HepG2 (cell line): ENCODE results near the gene FGFBP2. TPM values are rescaled to one million over a fixed set of nuclear protein-coding genes. Genes with fewer than 3 reads are reported as not detected.

Source experiments
- ATAC-seq: fragments of 200-7000 bp; cut with Tn5 transposase; 3 replicates; pipeline ENCODE4 v1.9.1; 2020; ENCODE audit warnings: mild to moderate bottlenecking, moderate library complexity
- BruUV-seq: library from RNA; stranded (reverse); fragments of 400-500 nt; replicated peaks from 2 replicates; lab custom pipeline; 2021; lab: Mats Ljungman, UMichigan
- CTCF ChIA-PET: fragments of 300-600 bp; formaldehyde crosslinking; extraction: SDS; loops from one replicate; lab custom pipeline; 2021; ENCODE audit warnings: low total read pairs, inconsistent platforms, low intra/inter-chr PET ratio; lab: Yijun Ruan, JAX
- POLR2A ChIA-PET: fragments of 350-600 bp; sonication (Branson Sonifier 250); formaldehyde crosslinking; loops from one replicate; lab custom pipeline; 2020; ENCODE audit warnings: antibody characterized with exemption, inconsistent platforms; lab: Yijun Ruan, JAX
- DNase-seq: peaks from one replicate; pipeline ENCODE4 v3.0.0-alpha.2; 2015; ENCODE audit warnings: low spot score
- FAIRE-seq: peaks from 3 replicates; lab custom pipeline; 2011; peaks lifted over from hg19 to GRCh38; lab: Jason Lieb, UNC
- H2AFZ ChIP-seq: one replicate; pipeline ENCODE4 v1.6.1; 2011; ENCODE audit warnings: low read length, inconsistent platforms
- H3K27ac ChIP-seq: fragments of 300-600 bp; 3 replicates; pipeline ENCODE4 v1.8.0; 2011; ENCODE audit warnings: mixed run types, mild to moderate bottlenecking, mixed read lengths, low read length, inconsistent platforms; ENCODE audit not compliant: insufficient read depth; ENCODE audit errors: extremely low read length
- H3K27me3 ChIP-seq, 2 experiments: fragments of 200-600 bp in 1 of 2; 2 replicates in 1 of 2; 3 replicates in 1 of 2; pipeline versions ENCODE4 v1.6.0 to v1.8.0; 2011; ENCODE audit warnings: low read length in 2 of 2, mild to moderate bottlenecking in 2 of 2, moderate library complexity in 2 of 2, inconsistent platforms in 1 of 2; ENCODE audit not compliant: insufficient read depth in 2 of 2, control insufficient read depth in 1 of 2
- H3K36me3 ChIP-seq, 2 experiments: fragments of 200-600 bp in 1 of 2; replicated peaks in 1 of 2; 2 replicates in 1 of 2; 3 replicates in 1 of 2; pipeline versions ENCODE4 v1.5.1 to v1.8.0; 2011; ENCODE audit warnings: low read length in 2 of 2, inconsistent platforms in 1 of 2; ENCODE audit not compliant: insufficient read depth in 2 of 2, control insufficient read depth in 1 of 2
- H3K4me1 ChIP-seq: 2 replicates; pipeline ENCODE4 v1.5.1; 2012; ENCODE audit warnings: low read length, inconsistent platforms; ENCODE audit not compliant: insufficient read depth
- H3K4me2 ChIP-seq: 2 replicates; pipeline ENCODE4 v1.6.0; 2011; ENCODE audit warnings: low read depth, low read length, inconsistent platforms
- H3K4me3 ChIP-seq, 3 experiments: fragments of 200-600 bp in 1 of 3; sonication (generic), shearing (Covaris generic) in 1 of 3; replicated peaks in 1 of 3; 2 replicates each; pipeline ENCODE4 v1.5.1; 2011 to 2016; ENCODE audit warnings: low read length in 3 of 3, inconsistent platforms in 2 of 3, low read depth in 2 of 3, mild to moderate bottlenecking in 2 of 3, control low read depth in 1 of 3, mixed read lengths in 1 of 3; ENCODE audit not compliant: insufficient read depth in 1 of 3
- H3K79me2 ChIP-seq: one replicate; pipeline ENCODE4 v1.6.1; 2011; ENCODE audit warnings: low read length, inconsistent platforms; ENCODE audit not compliant: insufficient read depth
- H3K9ac ChIP-seq: 2 replicates; pipeline ENCODE4 v1.6.0; 2011; ENCODE audit warnings: mild to moderate bottlenecking, low read depth, low read length, inconsistent platforms; ENCODE audit not compliant: insufficient read depth
- H3K9me3 ChIP-seq: 2 replicates; pipeline ENCODE4 v1.5.1; 2012; ENCODE audit warnings: mild to moderate bottlenecking, low read length
- H4K20me1 ChIP-seq: 2 replicates; pipeline ENCODE4 v1.6.0; 2011; ENCODE audit warnings: inconsistent platforms, mild to moderate bottlenecking, low read length, moderate library complexity; ENCODE audit not compliant: insufficient read depth
- MED13 ChIP-seq: sonication (generic); formaldehyde crosslinking; IDR thresholded peaks from 2 replicates; pipeline ENCODE4 v1.5.0; 2020; ENCODE audit warnings: missing genetic modification reagents
- NFE2 ChIP-seq: sonication (generic); formaldehyde crosslinking; IDR thresholded peaks from 2 replicates; pipeline ENCODE4 v1.4.0; 2020; ENCODE audit warnings: missing genetic modification reagents
- PCBP1 ChIP-seq: fragments of 200-400 bp; formaldehyde crosslinking; IDR thresholded peaks from 2 replicates; pipeline ENCODE4 v1.6.1; 2017; ENCODE audit warnings: mild to moderate bottlenecking, low read depth, low read length, borderline replicate concordance
- SIN3B ChIP-seq: fragments of 150-350 bp; IDR thresholded peaks from 2 replicates; pipeline ENCODE4 v1.6.1; 2014; ENCODE audit warnings: low read length
- SOX5 ChIP-seq: IDR thresholded peaks from 2 replicates; pipeline ENCODE4 v1.6.1; 2016; ENCODE audit warnings: borderline replicate concordance
- TBP ChIP-seq: sonication (generic); formaldehyde crosslinking; IDR thresholded peaks from 2 replicates; pipeline ENCODE4 v1.5.0; 2020; ENCODE audit warnings: missing genetic modification reagents
- TGIF2 ChIP-seq: IDR thresholded peaks from 2 replicates; pipeline ENCODE4 v1.6.1; 2016; ENCODE audit warnings: control low read depth, missing compliant biosample characterization
- ZFP36L2 ChIP-seq: sonication (generic); formaldehyde crosslinking; IDR thresholded peaks from 2 replicates; pipeline ENCODE4 v1.4.0; 2020; ENCODE audit warnings: missing genetic modification reagents
- ZNF678 ChIP-seq: sonication (generic); formaldehyde crosslinking; IDR thresholded peaks from 2 replicates; pipeline ENCODE4 v1.4.0; 2020; ENCODE audit warnings: mild to moderate bottlenecking, missing genetic modification reagents
- WGBS: methylation state at CpG from one replicate; pipeline ENCODE4 v1.1.6; 2017; ENCODE audit warnings: low lambda C conversion rate; 5-methylcytosine and 5-hydroxymethylcytosine counted together
- in situ Hi-C: cut with HindIII; loops from 2 replicates; pipeline ENCODE4 v1.10.0; 2017; ENCODE audit warnings: low pct_unique_long_range_greater_than_20kb; ENCODE audit not compliant: extremely low pct_ligation_motif_present
- intact Hi-C: fragments of 100-400 bp; cut with micrococcal nuclease; formaldehyde crosslinking; loops from one replicate; pipeline ENCODE4 v1.10.0; 2022; ENCODE audit not compliant: unreplicated experiment
- polyA plus RNA-seq, 8 experiments: library from polyadenylated mRNA; depleted of rRNA in 3 of 8; stranded (reverse) in 7 of 8; unstranded in 1 of 8; fragments of >200 nt; fragmentation: Illumina TruSeq in 4 of 8; extraction: Trizol in 4 of 8; gene quantifications; 2 replicates each; pipeline versions ENCODE4 v1.2.1 to v1.2.3, GENCODE V29; 2011 to 2016; ENCODE audit warnings: low read depth in 4 of 8, missing spikeins in 1 of 8, mixed read lengths in 1 of 8; ENCODE audit not compliant: insufficient read depth in 1 of 8
- total RNA-seq, 5 experiments: library from RNA; depleted of rRNA; stranded (reverse); fragments of >200 nt; fragmentation: Illumina TruSeq; extraction: Trizol; gene quantifications; 2 replicates each; pipeline ENCODE4 v1.2.3, GENCODE V29; 2016; ENCODE audit warnings: low read depth in 1 of 5
- TF ChIP-seq, protein P1 (sequence below): IDR thresholded peaks from 2 replicates; pipeline ENCODE4 v1.6.1; 2016; ENCODE audit warnings: missing genetic modification reagents, missing compliant biosample characterization
- TF ChIP-seq, protein P2 (sequence below): sonication (generic); formaldehyde crosslinking; IDR thresholded peaks from 2 replicates; pipeline ENCODE4 v1.5.0; 2020; ENCODE audit warnings: missing genetic modification reagents, mild to moderate bottlenecking, borderline replicate concordance

The FGFBP2 gene
- total and polyA plus RNA-seq, 2 of the 13 experiments (the other 11 are each of a cell fraction or from before 2014, with no cell fraction given) = not detected

DNA sequence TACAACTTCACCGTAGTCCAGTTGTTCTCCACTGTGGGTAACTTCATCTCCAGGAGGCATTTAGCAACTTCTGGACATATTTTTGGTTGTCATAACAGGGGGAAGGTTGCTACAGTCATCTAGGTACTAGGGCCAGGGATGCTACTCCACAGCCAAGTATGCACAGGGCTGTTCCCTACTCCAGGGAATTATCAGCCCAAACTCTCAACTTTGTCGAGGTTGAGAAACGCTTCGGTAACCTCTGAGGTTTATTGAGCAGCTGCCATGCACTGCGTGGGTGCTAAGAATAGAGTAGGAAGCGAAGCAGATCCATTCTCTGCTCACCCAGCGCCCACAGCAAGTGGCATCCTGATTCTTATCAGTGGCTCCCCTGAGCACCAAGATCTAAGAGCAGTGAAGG, 32.7 kb downstream of the FGFBP2 start:
- no peak for TF ChIP-seq SIN3B
- TF ChIP-seq ZNF678 = no peak
- TF ChIP-seq TBP (CRISPR knock-in tag) = no peak
- TF ChIP-seq, protein P1, sequence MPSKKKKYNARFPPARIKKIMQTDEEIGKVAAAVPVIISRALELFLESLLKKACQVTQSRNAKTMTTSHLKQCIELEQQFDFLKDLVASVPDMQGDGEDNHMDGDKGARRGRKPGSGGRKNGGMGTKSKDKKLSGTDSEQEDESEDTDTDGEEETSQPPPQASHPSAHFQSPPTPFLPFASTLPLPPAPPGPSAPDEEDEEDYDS (CRISPR knock-in tag) = no peak
- TF ChIP-seq, protein P2, sequence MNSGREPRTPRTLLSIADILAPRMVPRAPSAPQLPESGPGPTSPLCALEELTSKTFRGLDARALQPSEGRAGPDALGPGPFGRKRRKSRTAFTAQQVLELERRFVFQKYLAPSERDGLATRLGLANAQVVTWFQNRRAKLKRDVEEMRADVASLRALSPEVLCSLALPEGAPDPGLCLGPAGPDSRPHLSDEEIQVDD = no peak
- TF ChIP-seq MED13 (CRISPR knock-in tag) = no peak
- no peak for TF ChIP-seq PCBP1
- TF ChIP-seq ZFP36L2 = no peak
- no peak for TF ChIP-seq NFE2 (CRISPR knock-in tag)
- no peak for TF ChIP-seq SOX5 (CRISPR knock-in tag)
- no peak for TF ChIP-seq TGIF2 (CRISPR knock-in tag)
- ChIA-PET POLR2A (no interaction called here), CTCF (no interaction called here)
- in situ Hi-C loops (no loop called here), intact Hi-C loops (no loop called here)
- ATAC-seq = no peak
- DNase-seq = no peak
- FAIRE-seq = no peak
- Histone ChIP-seq H2AFZ (no peak overlapping the region), H3K79me2 (no peaks in the 10 kb centered on the region), H3K27me3 (peaks cover 3 to 29% of the 10 kb centered on the region in 2 experiments; a peak in 3 of 5 replicates), H3K4me2 (no peak overlapping the region), H4K20me1 (no peaks in the 10 kb centered on the region), H3K9me3 (no peaks in the 10 kb centered on the region), H3K4me1 (no peaks in the 10 kb centered on the region), H3K9ac (no peak overlapping the region), H3K4me3 (no peak overlapping the region), H3K27ac (no peak overlapping the region), H3K36me3 (no peaks in the 10 kb centered on the region)
- WGBS = 2% methylated on average over 7 of the region's 7 CpGs
- no TSS peak for BruUV-seq
